ENCODE data around the gene TMEM150A.
A peak's percentile ranks its signal among the peaks of the same experiment; 100 is the strongest.

TMEM150A gene

DNA sequence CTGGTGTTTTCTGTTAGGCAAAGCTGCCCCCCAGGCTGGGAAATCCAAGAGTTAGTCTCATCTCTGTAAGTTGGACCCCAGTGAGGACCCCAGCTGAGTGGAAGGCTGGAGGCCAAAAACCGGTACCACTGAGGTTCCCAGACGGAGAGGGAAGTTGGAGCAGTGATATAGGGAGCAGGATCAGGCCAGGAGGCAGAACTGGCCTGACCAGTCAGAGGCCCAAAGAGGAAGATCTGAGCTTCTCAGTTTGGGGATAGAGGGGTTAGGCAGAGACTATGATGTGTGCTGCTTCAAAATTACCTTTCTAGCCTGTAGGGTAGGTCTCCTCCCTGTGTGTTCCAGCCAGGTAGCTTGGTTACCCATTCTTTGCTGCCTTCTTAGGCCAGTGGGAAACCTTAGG, 11.5 kb downstream of the TMEM150A start:
- Histone ChIP-seq H3K4me1 (ENCODE audit: control insufficient read depth, insufficient read depth, low read length) (peaks cover 59% of the 10 kb centered on the region), H3K27me3 (ENCODE audit: control insufficient read depth, insufficient read depth, low read length) (no peaks in the 10 kb centered on the region), H3K4me2 (ENCODE audit: low read length) (peak overlapping the region; percentile 60), H3K4me3 (ENCODE audit: low read length) (peak overlapping the region; percentile 37), H3K9ac (ENCODE audit: low read depth, low read length) (peak overlapping the region; percentile 85), H3K9me3 (replicated peaks; ENCODE audit: low read length) (no peaks in the 10 kb centered on the region), H3K36me3 (ENCODE audit: insufficient read depth, low read length) (no peaks in the 10 kb centered on the region)

DNA sequence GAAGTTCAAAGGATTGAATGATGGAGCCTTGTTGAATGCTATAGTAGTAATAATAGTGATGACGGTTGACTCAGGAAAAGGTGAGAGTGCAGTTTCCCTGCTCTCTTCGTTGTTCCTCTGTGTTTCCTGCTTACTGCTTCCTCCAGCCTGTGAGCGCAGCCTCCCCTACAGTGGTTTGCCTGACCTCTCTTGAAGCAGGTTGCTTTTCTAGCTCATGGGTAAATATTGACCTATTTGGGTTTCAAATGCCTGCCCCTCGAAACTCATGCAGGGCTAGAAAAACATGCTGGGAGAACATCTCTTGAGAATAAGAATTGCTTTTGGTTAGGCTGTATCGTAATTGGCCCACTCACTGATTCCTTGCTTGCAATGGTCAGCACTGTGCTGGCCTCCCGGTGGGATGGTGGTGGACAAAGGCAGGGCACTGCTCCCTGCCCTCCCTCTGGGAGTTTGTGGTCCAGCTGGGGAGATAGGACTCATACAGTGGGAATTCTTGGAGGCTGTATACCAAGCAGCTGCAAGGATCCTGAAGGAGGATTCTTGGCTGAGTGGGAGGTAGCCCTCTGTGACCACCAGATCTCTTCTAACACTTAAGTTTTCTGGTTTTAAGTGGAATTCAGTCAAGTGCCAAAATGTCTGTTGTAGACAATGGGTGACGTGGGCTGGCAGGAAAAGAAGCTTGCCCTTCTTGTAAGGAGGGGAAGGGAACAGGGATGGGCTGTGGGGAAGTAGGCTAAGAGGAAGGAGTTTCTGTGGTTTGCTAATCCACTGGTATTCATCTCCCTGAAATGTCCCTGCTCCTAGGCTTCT, 12.3 kb downstream of the TMEM150A start:
- Histone ChIP-seq H3K4me3 (ENCODE audit: low read length) (peak overlapping the region; percentile 37), H3K36me3 (ENCODE audit: insufficient read depth, low read length) (no peaks in the 10 kb centered on the region), H3K9ac (ENCODE audit: low read depth, low read length) (peak overlapping the region; percentile 85), H3K9me3 (replicated peaks; ENCODE audit: low read length) (no peaks in the 10 kb centered on the region), H3K27me3 (ENCODE audit: control insufficient read depth, insufficient read depth, low read length) (no peaks in the 10 kb centered on the region), H3K4me2 (ENCODE audit: low read length) (peak overlapping the region; percentile 60), H3K4me1 (ENCODE audit: control insufficient read depth, insufficient read depth, low read length) (peaks cover 66% of the 10 kb centered on the region)

DNA sequence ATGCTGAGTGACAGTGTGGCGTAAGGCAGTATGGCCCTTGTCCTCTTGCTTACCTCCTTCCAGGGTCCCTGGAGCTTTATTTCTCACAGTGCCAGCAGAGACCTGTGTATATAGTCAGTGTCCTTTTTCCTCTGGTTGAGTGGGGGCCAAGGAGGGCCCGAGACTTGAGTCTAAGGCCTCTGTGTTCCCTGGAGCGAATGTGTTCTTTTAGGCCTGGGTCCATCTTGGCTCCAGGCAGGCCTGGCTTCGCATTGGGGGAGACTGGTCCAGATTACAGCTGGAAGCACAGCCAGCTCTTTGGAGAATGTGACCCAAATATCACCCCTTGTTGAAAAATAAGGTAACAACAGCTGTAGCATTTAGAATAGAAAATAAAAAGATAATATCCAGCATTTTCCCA, 13.3 kb downstream of the TMEM150A start:
- no peaks in the 10 kb centered on the region for H3K9me3 ChIP-seq (replicated peaks; ENCODE audit: low read length)
- peak overlapping the region; percentile 38 for H3K9ac ChIP-seq (ENCODE audit: low read depth, low read length)
- H3K36me3 ChIP-seq (ENCODE audit: insufficient read depth, low read length): no peaks in the 10 kb centered on the region
- peaks cover 66% of the 10 kb centered on the region for H3K4me1 ChIP-seq (ENCODE audit: control insufficient read depth, insufficient read depth, low read length)
- H3K4me2 ChIP-seq (ENCODE audit: low read length): no peak overlapping the region
- no peak overlapping the region for H3K4me3 ChIP-seq (ENCODE audit: low read length)
- no peaks in the 10 kb centered on the region for H3K27me3 ChIP-seq (ENCODE audit: control insufficient read depth, insufficient read depth, low read length)

DNA sequence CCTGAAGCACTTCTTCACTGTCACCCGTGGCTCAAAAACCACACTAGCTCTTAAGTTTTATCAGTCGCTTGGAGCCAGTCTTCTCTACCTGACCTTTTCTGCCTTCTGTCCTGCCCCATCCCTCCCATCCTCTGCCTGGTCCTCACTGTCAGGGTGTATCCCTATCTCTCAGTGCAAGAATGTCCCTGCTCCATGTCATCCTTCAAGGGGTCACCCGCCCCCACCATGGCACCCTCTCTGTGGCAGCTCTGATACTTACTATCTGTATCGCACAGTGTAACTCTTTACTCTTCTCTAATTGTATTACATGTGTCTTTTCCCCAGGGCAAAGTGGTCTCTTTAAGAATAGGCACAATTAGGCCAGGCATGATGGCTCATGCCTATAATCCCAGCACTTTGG, 13.9 kb downstream of the TMEM150A start:
- Histone ChIP-seq H3K36me3 (ENCODE audit: insufficient read depth, low read length) (no peaks in the 10 kb centered on the region), H3K27me3 (ENCODE audit: control insufficient read depth, insufficient read depth, low read length) (no peaks in the 10 kb centered on the region), H3K4me2 (ENCODE audit: low read length) (no peak overlapping the region), H3K4me1 (ENCODE audit: control insufficient read depth, insufficient read depth, low read length) (peaks cover 70% of the 10 kb centered on the region), H3K9ac (ENCODE audit: low read depth, low read length) (peak overlapping the region; percentile 40), H3K9me3 (replicated peaks; ENCODE audit: low read length) (no peaks in the 10 kb centered on the region), H3K4me3 (ENCODE audit: low read length) (no peak overlapping the region)

DNA sequence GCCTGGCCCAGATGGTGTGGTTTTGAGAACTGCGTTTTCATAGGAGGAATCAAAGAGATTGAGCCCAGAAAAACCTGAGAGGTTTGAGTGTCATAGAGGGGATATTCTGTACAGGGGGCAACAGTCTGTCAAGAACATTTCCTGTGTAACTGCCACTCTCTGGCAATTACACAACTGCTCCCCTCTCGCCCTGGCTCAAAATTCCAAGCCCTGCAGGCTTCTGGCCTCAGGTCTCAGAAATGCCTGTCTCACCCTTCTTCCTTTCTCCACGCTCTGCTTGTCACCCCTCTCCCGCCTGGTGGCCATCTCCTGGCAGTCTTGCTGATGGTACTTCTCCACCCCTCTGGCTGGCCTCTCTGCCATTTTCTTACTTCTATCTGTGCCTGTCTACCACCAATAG, 14.3 kb downstream of the TMEM150A start:
- no peaks in the 10 kb centered on the region for H3K9me3 ChIP-seq (replicated peaks; ENCODE audit: low read length)
- H3K27me3 ChIP-seq (ENCODE audit: control insufficient read depth, insufficient read depth, low read length): no peaks in the 10 kb centered on the region
- H3K36me3 ChIP-seq (ENCODE audit: insufficient read depth, low read length): no peaks in the 10 kb centered on the region
- H3K4me3 ChIP-seq (ENCODE audit: low read length): no peak overlapping the region
- peak overlapping the region; percentile 40 for H3K9ac ChIP-seq (ENCODE audit: low read depth, low read length)
- H3K4me1 ChIP-seq (ENCODE audit: control insufficient read depth, insufficient read depth, low read length): peaks cover 72% of the 10 kb centered on the region
- no peak overlapping the region for H3K4me2 ChIP-seq (ENCODE audit: low read length)

DNA sequence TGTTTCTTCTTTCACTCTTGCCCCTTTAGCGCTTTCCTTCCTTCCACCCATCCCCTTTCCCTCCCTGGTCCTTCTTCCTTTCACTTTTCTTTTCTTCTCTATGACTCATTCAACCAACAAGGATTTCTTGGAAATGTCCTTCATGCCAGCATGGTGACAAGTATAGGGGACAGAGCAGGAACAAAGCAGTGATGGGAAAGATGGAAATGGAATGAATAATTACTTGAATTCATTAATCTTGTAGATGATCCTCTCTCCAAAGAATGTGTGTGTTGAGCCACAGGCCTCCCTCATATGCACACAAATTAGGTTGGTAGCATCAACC, 16.8 kb downstream of the TMEM150A start:
- Histone ChIP-seq H3K4me3 (ENCODE audit: low read length) (peak overlapping the region; percentile 73), H3K27me3 (ENCODE audit: control insufficient read depth, insufficient read depth, low read length) (no peaks in the 10 kb centered on the region), H3K4me2 (ENCODE audit: low read length) (peak overlapping the region; percentile 80), H3K9me3 (replicated peaks; ENCODE audit: low read length) (no peaks in the 10 kb centered on the region), H3K36me3 (ENCODE audit: insufficient read depth, low read length) (no peaks in the 10 kb centered on the region), H3K9ac (ENCODE audit: low read depth, low read length) (peak overlapping the region; percentile 88), H3K4me1 (ENCODE audit: control insufficient read depth, insufficient read depth, low read length) (peaks cover 58% of the 10 kb centered on the region)

DNA sequence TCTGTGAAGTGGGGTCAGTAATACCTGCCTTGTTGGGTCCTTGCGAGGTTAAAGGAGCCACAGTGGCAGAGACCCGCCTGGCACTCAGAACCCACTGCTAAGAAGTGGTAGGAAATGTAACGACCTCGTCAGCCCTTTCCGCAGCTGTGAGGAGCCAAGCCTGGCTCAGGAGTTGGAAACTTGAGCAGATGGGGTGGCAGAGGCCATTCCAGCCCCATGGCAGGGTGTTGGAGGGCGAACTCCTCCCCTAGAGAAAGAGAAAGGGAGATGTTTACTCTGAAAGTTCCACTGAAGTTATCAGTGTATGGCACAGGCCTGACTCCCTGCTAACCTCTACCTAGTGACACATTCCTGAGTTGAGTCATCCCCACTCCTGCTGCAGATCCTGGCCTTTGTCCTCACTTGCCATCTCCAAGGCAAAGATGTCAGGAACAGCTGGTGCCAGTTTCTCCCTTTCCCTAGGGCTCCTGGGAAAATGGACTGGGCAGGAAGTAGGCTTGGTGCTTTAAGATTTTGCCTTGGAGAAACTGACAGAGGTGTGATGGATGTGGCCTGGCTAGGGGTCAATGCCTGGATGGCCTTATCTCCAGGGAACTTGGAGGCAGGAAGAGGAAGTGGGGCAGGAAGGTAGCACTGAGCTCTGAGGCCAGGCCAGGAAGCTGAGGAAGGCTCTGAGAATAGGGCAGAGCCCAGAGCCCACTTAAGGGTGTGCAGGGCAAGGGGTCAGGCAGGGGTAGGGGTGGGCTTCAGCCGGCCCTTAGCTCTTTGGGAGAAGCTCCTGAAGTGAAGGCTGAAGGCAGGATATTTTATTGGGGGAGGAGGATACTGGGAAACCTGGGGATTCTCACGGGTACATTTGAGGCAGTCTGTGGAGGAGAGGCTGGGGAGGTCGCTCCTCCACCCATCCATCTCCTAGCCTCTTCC, 17.4 kb downstream of the TMEM150A start:
- H3K9ac ChIP-seq (ENCODE audit: low read depth, low read length): peak overlapping the region; percentile 88
- peak overlapping the region; percentile 73 for H3K4me3 ChIP-seq (ENCODE audit: low read length)
- H3K36me3 ChIP-seq (ENCODE audit: insufficient read depth, low read length): no peaks in the 10 kb centered on the region
- H3K4me2 ChIP-seq (ENCODE audit: low read length): peak overlapping the region; percentile 80
- H3K27me3 ChIP-seq (ENCODE audit: control insufficient read depth, insufficient read depth, low read length): no peaks in the 10 kb centered on the region
- no peaks in the 10 kb centered on the region for H3K9me3 ChIP-seq (replicated peaks; ENCODE audit: low read length)
- H3K4me1 ChIP-seq (ENCODE audit: control insufficient read depth, insufficient read depth, low read length): peaks cover 53% of the 10 kb centered on the region

DNA sequence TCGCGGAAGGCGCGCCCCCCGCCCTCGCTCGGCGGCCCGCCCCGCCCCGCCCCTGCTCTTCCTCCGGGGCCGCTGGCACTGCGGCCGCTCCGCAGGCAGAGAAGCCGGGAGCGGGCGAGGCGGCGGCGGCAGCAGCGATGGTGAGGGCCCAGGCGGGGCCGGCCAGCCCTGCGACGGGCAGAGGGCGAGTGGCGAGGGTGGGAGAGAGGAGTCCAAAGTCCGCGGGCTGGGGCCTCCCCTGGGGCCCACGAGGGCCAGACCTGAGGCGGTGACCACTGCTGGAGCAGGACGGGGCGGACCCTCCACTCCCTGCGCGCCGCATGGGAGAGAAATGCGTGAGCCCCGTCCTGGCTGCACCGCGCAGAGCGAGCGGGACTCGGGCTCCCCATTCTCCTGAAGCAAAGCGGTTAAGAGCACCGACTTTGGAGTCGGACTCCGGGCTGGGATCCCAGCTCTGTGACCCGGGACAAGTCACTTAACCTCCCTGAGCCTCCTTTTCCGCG, 18.1 kb downstream of the TMEM150A start, which contains the start of gene VAMP5:
TSS of gene VAMP5 (plus strand) at position 78 of the 503 bp plus-strand sequence. CDS start at position 138, 60 bp downstream.
- Histone ChIP-seq H3K9me3 (replicated peaks; ENCODE audit: low read length) (no peaks in the 10 kb centered on the region), H3K4me1 (ENCODE audit: control insufficient read depth, insufficient read depth, low read length) (peaks cover 54% of the 10 kb centered on the region), H3K4me3 (ENCODE audit: low read length) (peak within 1 kb of the TSS; percentile 73), H3K36me3 (ENCODE audit: insufficient read depth, low read length) (no peaks in the 10 kb centered on the region), H3K27me3 (ENCODE audit: control insufficient read depth, insufficient read depth, low read length) (no peaks in the 10 kb centered on the region), H3K9ac (ENCODE audit: low read depth, low read length) (peak within 1 kb of the TSS; percentile 88), H3K4me2 (ENCODE audit: low read length) (peak within 1 kb of the TSS; percentile 80)

DNA sequence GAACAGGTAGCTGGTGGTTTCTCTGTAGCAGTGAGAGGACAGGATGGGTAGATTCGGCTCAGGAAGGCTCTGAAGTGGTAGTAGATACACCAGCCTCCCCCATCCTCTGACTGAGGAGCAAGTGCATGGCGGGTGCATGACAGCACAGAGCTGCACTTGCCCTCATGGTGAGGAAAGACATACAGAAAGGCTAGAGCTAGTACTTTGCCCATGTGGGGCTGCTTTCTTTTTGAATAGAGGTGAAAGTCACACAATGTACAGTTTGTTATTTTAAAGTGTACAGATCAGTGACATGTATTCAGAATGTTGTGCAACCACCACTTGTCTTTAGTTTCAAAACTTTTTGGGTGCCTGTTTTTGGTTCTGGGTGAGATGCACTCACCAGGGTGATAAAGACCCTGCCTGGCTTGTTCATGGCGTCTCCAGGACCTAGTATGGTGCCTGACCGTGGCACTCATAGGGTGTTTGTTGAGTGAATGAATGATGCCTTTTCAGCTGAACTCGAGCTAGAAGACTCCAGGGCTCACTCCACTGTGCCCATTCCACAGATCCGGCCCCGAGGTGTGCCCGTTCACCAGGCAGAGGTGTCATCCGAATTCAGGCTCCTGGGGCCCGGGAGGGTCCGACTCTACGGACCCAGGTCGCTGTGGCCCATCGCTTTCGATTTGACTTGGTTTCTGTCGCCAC, 18.7 kb downstream of the TMEM150A start:
- peak overlapping the region; percentile 73 for H3K4me3 ChIP-seq (ENCODE audit: low read length)
- peaks cover 54% of the 10 kb centered on the region for H3K4me1 ChIP-seq (ENCODE audit: control insufficient read depth, insufficient read depth, low read length)
- H3K9ac ChIP-seq (ENCODE audit: low read depth, low read length): peak overlapping the region; percentile 88
- H3K4me2 ChIP-seq (ENCODE audit: low read length): peak overlapping the region; percentile 80
- no peaks in the 10 kb centered on the region for H3K36me3 ChIP-seq (ENCODE audit: insufficient read depth, low read length)
- H3K9me3 ChIP-seq (replicated peaks; ENCODE audit: low read length): no peaks in the 10 kb centered on the region
- H3K27me3 ChIP-seq (ENCODE audit: control insufficient read depth, insufficient read depth, low read length): no peaks in the 10 kb centered on the region

DNA sequence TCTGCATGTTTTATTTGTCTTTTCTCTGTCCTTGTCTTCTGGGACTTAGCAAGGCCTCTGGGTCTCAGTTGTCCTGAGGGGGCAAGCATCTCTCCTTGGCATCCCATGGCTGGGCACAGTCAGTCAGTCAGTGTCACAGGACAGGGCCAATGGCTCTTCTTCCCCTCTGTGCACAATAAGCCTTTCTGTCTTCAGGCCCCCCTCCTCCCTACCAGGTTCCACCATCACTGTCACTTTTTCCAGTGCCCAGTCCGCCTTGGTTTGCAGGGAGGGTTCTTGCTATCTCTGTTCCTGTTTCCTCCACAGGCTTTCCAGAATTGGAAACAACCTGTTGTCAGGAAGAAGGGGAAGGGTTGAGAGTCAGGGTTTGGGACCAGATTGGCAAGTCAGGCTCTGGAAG, 20.0 kb downstream of the TMEM150A start:
- Histone ChIP-seq H3K9me3 (replicated peaks; ENCODE audit: low read length) (no peaks in the 10 kb centered on the region), H3K4me3 (ENCODE audit: low read length) (no peak overlapping the region), H3K4me1 (ENCODE audit: control insufficient read depth, insufficient read depth, low read length) (peaks cover 54% of the 10 kb centered on the region), H3K4me2 (ENCODE audit: low read length) (no peak overlapping the region), H3K9ac (ENCODE audit: low read depth, low read length) (no peak overlapping the region), H3K27me3 (ENCODE audit: control insufficient read depth, insufficient read depth, low read length) (no peaks in the 10 kb centered on the region), H3K36me3 (ENCODE audit: insufficient read depth, low read length) (no peaks in the 10 kb centered on the region)

DNA sequence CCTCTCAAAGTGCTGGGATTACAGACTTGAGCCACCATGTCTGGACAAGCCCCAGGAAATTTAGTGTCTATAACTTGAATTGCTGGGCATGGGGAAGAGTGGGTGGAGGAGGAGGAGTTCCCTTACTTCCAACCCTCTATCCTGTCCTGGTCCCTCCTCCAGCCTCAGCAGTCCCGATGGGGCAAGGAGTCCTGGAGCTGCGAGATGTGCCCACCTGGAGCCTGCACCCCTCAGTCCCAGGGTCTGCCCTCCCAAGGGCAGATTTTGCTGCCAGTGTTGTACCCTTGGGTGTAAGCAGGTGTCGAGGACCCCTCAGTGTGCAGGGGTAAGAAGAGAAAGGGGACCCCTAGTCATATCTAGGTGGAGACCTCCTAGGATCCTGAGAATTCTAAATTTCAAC, 22.3 kb downstream of the TMEM150A start:
- no peaks in the 10 kb centered on the region for H3K36me3 ChIP-seq (ENCODE audit: insufficient read depth, low read length)
- H3K27me3 ChIP-seq (ENCODE audit: control insufficient read depth, insufficient read depth, low read length): no peaks in the 10 kb centered on the region
- no peaks in the 10 kb centered on the region for H3K9me3 ChIP-seq (replicated peaks; ENCODE audit: low read length)
- peaks cover 48% of the 10 kb centered on the region for H3K4me1 ChIP-seq (ENCODE audit: control insufficient read depth, insufficient read depth, low read length)
- H3K4me2 ChIP-seq (ENCODE audit: low read length): no peak overlapping the region
- H3K4me3 ChIP-seq (ENCODE audit: low read length): no peak overlapping the region
- H3K9ac ChIP-seq (ENCODE audit: low read depth, low read length): no peak overlapping the region
